MCF 10A (cell line): Measurements from ENCODE around the gene CDC25C. TPM values are rescaled to one million over a fixed set of nuclear protein-coding genes. Genes with fewer than 3 reads are reported as not detected.

ENCODE experiments used
- BruUV-seq: library from RNA; stranded (reverse); fragments of 400-500 nt; replicated peaks from 2 replicates; lab custom pipeline; 2021; lab: Mats Ljungman, UMichigan
- CTCF ChIA-PET: fragments of 300-600 bp; sonication (Branson Sonifier 250); formaldehyde crosslinking; extraction: SDS; loops from one replicate; lab custom pipeline; 2021; ENCODE audit warnings: antibody characterized with exemption, inconsistent platforms; lab: Yijun Ruan, JAX
- POLR2A ChIA-PET: fragments of 300-600, 350-650 bp; sonication (Branson Sonifier 250); formaldehyde crosslinking; extraction: SDS; loops from one replicate; lab custom pipeline; 2020; ENCODE audit warnings: antibody characterized with exemption, inconsistent platforms; lab: Yijun Ruan, JAX
- DNase-seq: peaks from one replicate; pipeline ENCODE4 v3.0.0-alpha.2; 2018; ENCODE audit not compliant: unreplicated experiment
- H3K27ac Mint-ChIP-seq: one replicate; pipeline ENCODE4 v1.8.0; 2022; ENCODE audit warnings: mild to moderate bottlenecking, low read depth, mixed read lengths; ENCODE audit not compliant: unreplicated experiment
- H3K27me3 Mint-ChIP-seq: one replicate; pipeline ENCODE4 v1.8.0; 2022; ENCODE audit warnings: mixed read lengths; ENCODE audit not compliant: insufficient read depth, unreplicated experiment
- H3K36me3 Mint-ChIP-seq: one replicate; pipeline ENCODE4 v1.8.0; 2022; ENCODE audit warnings: mild to moderate bottlenecking, moderate library complexity, mixed read lengths; ENCODE audit not compliant: insufficient read depth, unreplicated experiment
- H3K4me1 Mint-ChIP-seq: one replicate; pipeline ENCODE4 v1.8.0; 2022; ENCODE audit warnings: mixed read lengths; ENCODE audit not compliant: insufficient read depth, unreplicated experiment
- H3K4me3 Mint-ChIP-seq: one replicate; pipeline ENCODE4 v1.8.0; 2022; ENCODE audit warnings: mild to moderate bottlenecking, moderate library complexity, mixed read lengths; ENCODE audit not compliant: unreplicated experiment
- H3K9me3 Mint-ChIP-seq: one replicate; pipeline ENCODE4 v1.8.0; 2022; ENCODE audit warnings: mixed read lengths; ENCODE audit not compliant: unreplicated experiment
- intact Hi-C: fragments of 100-400 bp; cut with micrococcal nuclease; formaldehyde crosslinking; loops from 2 replicates; pipeline ENCODE4 v1.14.1; 2022
- total RNA-seq: library from RNA; stranded (reverse); gene quantifications from 2 replicates; pipeline ENCODE4 v1.2.3, GENCODE V29; 2022
- TF ChIP-seq, protein P1 (sequence below): fragments of 200-600 bp; IDR thresholded peaks from one replicate; pipeline ENCODE4 v1.8.0; 2022; ENCODE audit warnings: antibody characterized with exemption, mild to moderate bottlenecking; ENCODE audit not compliant: unreplicated experiment

Gene CDC25C
- total RNA-seq, 1 experiment from 2014 or later = 12.2 TPM

- DNase-seq = no peak
- Mint-ChIP-seq H3K9me3 (no peaks in the 10 kb centered on the region), H3K27ac (peak overlapping the region; percentile 11), H3K27me3 (no peaks in the 10 kb centered on the region), H3K36me3 (peaks cover 16% of the 10 kb centered on the region), H3K4me1 (peaks cover 28% of the 10 kb centered on the region), H3K4me3 (no peak overlapping the region)
- ChIA-PET CTCF (interaction anchor here (7.7 kb wide), 1 partner anchor 14 kb away, joined by 131 read pairs; the partner anchor contains the start of gene KDM3B), POLR2A (interaction anchor here (1.0 to 1.9 kb wide), 4 partner anchors 11 to 20 kb away, joined by 3 to 11 read pairs (median 4); no protein-coding TSS in a partner anchor)
- TF ChIP-seq, protein P1, sequence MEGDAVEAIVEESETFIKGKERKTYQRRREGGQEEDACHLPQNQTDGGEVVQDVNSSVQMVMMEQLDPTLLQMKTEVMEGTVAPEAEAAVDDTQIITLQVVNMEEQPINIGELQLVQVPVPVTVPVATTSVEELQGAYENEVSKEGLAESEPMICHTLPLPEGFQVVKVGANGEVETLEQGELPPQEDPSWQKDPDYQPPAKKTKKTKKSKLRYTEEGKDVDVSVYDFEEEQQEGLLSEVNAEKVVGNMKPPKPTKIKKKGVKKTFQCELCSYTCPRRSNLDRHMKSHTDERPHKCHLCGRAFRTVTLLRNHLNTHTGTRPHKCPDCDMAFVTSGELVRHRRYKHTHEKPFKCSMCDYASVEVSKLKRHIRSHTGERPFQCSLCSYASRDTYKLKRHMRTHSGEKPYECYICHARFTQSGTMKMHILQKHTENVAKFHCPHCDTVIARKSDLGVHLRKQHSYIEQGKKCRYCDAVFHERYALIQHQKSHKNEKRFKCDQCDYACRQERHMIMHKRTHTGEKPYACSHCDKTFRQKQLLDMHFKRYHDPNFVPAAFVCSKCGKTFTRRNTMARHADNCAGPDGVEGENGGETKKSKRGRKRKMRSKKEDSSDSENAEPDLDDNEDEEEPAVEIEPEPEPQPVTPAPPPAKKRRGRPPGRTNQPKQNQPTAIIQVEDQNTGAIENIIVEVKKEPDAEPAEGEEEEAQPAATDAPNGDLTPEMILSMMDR = no peak
- BruUV-seq = no TSS peak
- intact Hi-C loops = no loop called here
Measured at GRCh38 chr5:138366632-138367382, 35.2 kb upstream of the CDC25C start.

GRCh38 chr5:138364576-138364975 lies 33.0 kb upstream of the CDC25C start:
- peaks cover 15% of the 10 kb centered on the region for H3K36me3 Mint-ChIP-seq
- ChIA-PET POLR2A (interaction anchor here (0.5 to 1.8 kb wide), 2 partner anchors 22 to 177 kb away, joined by 3 to 4 read pairs; no protein-coding TSS in a partner anchor), CTCF (interaction anchor here (0.6 to 1.4 kb wide), 2 partner anchors 12 to 46 kb away, joined by 4 to 10 read pairs; partner anchors contain the start of gene KDM3B)
- intact Hi-C loops = no loop called here
- H3K4me1 Mint-ChIP-seq = peaks cover 37% of the 10 kb centered on the region
- H3K27me3 Mint-ChIP-seq = no peaks in the 10 kb centered on the region
- DNase-seq = no peak
- no peaks in the 10 kb centered on the region for H3K9me3 Mint-ChIP-seq
- TF ChIP-seq, protein P1 = no peak
- no peak overlapping the region for H3K4me3 Mint-ChIP-seq
- no peak overlapping the region for H3K27ac Mint-ChIP-seq
- no TSS peak for BruUV-seq

DNA sequence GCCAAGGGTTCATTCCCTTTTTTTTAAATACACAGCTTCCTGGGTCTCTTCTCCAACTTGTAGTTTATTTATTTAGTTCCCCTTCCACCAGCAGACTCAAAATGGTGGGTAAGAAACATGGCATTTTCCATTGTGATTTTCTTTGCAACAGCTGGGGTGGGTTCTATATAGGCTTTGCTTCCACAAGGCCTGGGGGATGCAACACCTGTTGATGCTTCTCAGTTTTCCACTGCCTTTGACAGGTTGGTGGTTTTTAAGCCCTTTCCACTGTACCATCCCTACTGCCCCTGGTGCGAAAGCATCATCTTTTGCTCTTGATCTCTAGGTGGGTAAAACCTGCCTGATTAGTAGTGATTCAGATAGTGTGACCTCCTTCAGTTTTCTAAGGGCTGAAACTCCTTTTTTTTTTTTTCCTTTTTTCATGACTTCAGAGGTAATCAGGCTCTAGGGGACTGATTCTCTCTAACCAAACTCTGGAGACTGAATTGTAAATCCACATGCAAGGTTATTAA lies 29.4 kb upstream of the CDC25C start:
- peaks cover 13% of the 10 kb centered on the region for H3K4me1 Mint-ChIP-seq
- H3K4me3 Mint-ChIP-seq = no peak overlapping the region
- ChIA-PET CTCF (interaction anchor here (0.7 to 1.3 kb wide), 3 partner anchors 8 to 9 kb away, joined by 3 to 7 read pairs (median 4); partner anchors contain the start of gene KDM3B), POLR2A (no interaction called here)
- no peaks in the 10 kb centered on the region for H3K27me3 Mint-ChIP-seq
- intact Hi-C loops = no loop called here
- H3K9me3 Mint-ChIP-seq = no peaks in the 10 kb centered on the region
- no peak overlapping the region for H3K27ac Mint-ChIP-seq
- no TSS peak for BruUV-seq
- peaks cover 13% of the 10 kb centered on the region for H3K36me3 Mint-ChIP-seq
- DNase-seq = no peak
- TF ChIP-seq, protein P1 = no peak

DNA sequence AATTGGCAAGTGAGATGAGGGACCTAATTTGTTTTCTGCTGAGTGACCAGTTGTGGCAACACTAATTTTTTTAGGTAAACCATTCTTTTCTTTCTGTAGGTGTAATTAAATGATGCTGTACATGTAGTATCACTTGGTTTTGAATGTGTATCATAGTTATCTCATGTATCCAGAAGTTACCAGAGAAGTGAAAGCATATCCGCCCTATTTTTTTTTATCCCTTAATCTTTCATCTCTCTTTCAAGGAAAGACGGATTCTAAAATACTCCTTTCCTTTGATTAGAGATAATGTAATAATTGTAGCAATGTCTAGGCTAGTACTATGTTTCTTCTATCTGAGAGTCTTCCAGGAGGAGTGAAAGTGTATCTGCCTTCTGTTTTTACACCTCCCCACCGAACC lies 28.0 kb upstream of the CDC25C start:
- BruUV-seq = no TSS peak
- intact Hi-C loops = loop anchor here (10.0 kb wide), 1 partner anchor 145 kb away; no protein-coding TSS in a partner anchor
- ChIA-PET CTCF (interaction anchor here (0.6 kb wide), 1 partner anchor 136 kb away, joined by 3 read pairs; no protein-coding TSS in a partner anchor), POLR2A (no interaction called here)
- H3K9me3 Mint-ChIP-seq = no peaks in the 10 kb centered on the region
- no peak for DNase-seq
- H3K36me3 Mint-ChIP-seq = peaks cover 15% of the 10 kb centered on the region
- no peak overlapping the region for H3K4me3 Mint-ChIP-seq
- H3K27me3 Mint-ChIP-seq = no peaks in the 10 kb centered on the region
- H3K4me1 Mint-ChIP-seq = peaks cover 23% of the 10 kb centered on the region
- no peak overlapping the region for H3K27ac Mint-ChIP-seq
- TF ChIP-seq, protein P1 = no peak
